GM12878 (cell line): ENCODE measurements around the gene STYXL1. TPM values are rescaled to one million over a fixed set of nuclear protein-coding genes. Genes with fewer than 3 reads are reported as not detected.

Source experiments
- ATAC-seq: fragments of 200-7000 bp; cut with Tn5 transposase; 3 replicates; pipeline ENCODE4 v1.9.1; 2020; ENCODE audit warnings: mild to moderate bottlenecking, moderate library complexity
- BruUV-seq: library from RNA; stranded (reverse); fragments of 400-500 nt; replicated peaks from 2 replicates; lab custom pipeline; 2021; lab: Mats Ljungman, UMichigan
- CTCF ChIA-PET: fragments of 300-600 bp; sonication (Branson Sonifier 250); formaldehyde crosslinking; extraction: SDS; loops from one replicate; lab custom pipeline; 2021; ENCODE audit warnings: inconsistent platforms; lab: Yijun Ruan, JAX
- POLR2A ChIA-PET: fragments of 350-600 bp; formaldehyde crosslinking; extraction: SDS; loops from one replicate; lab custom pipeline; 2021; ENCODE audit warnings: inconsistent platforms; lab: Charles Lee
- RAD21 ChIA-PET: fragments of 300-600 bp; sonication (Branson Sonifier 250); formaldehyde crosslinking; loops from one replicate; lab custom pipeline; 2023; ENCODE audit warnings: antibody characterized with exemption; ENCODE audit not compliant: unreplicated experiment; lab: Charles Lee
- SMC1A ChIA-PET: fragments of 300-600 bp; sonication (Branson Sonifier 250); formaldehyde crosslinking; loops from one replicate; lab custom pipeline; 2023; ENCODE audit not compliant: unreplicated experiment, uncharacterized antibody; lab: Charles Lee
- DNase-seq: peaks from one replicate; pipeline ENCODE4 v3.0.0-alpha.2; 2011; ENCODE audit warnings: low read depth, low spot score
- FAIRE-seq: peaks from 3 replicates; lab custom pipeline; 2011; peaks lifted over from hg19 to GRCh38; lab: Jason Lieb, UNC
- H2AFZ ChIP-seq: 2 replicates; pipeline ENCODE4 v1.6.0; 2011; ENCODE audit warnings: low read depth, low read length, control low read depth; ENCODE audit not compliant: control insufficient read depth
- H3K27ac ChIP-seq: 2 replicates; pipeline ENCODE4 v1.5.1; 2011; ENCODE audit warnings: control low read depth; ENCODE audit not compliant: control insufficient read depth, insufficient read depth
- H3K27me3 ChIP-seq, 2 experiments: replicated peaks in 1 of 2; 2 replicates each; pipeline versions ENCODE4 v1.6.0 to v1.6.1; 2011; ENCODE audit warnings: low read length in 1 of 2; ENCODE audit not compliant: control insufficient read depth in 2 of 2, insufficient read depth in 2 of 2
- H3K36me3 ChIP-seq, 2 experiments: 2 replicates each; pipeline ENCODE4 v1.5.1; 2011; ENCODE audit warnings: low read length in 1 of 2; ENCODE audit not compliant: control insufficient read depth in 2 of 2, insufficient read depth in 2 of 2
- H3K4me1 ChIP-seq: 2 replicates; pipeline ENCODE4 v1.6.1; 2011; ENCODE audit warnings: mild to moderate bottlenecking, low read length, moderate library complexity, mixed read lengths; ENCODE audit not compliant: control insufficient read depth, insufficient read depth
- H3K4me2 ChIP-seq: 2 replicates; pipeline ENCODE4 v1.6.0; 2011; ENCODE audit warnings: control low read depth; ENCODE audit not compliant: control insufficient read depth, insufficient read depth
- H3K4me3 ChIP-seq: fragments of 200-600 bp; sonication (generic); 2 replicates; pipeline ENCODE4 v1.5.1; 2016
- H3K79me2 ChIP-seq: 2 replicates; pipeline ENCODE4 v1.6.0; 2011; ENCODE audit warnings: low read length; ENCODE audit not compliant: control insufficient read depth, insufficient read depth
- H3K9ac ChIP-seq: 2 replicates; pipeline ENCODE4 v1.8.0; 2011; ENCODE audit warnings: low read length, control low read depth, mixed read lengths; ENCODE audit not compliant: control insufficient read depth, insufficient read depth
- H3K9me3 ChIP-seq: replicated peaks from 3 replicates; pipeline ENCODE4 v1.5.1; 2011; ENCODE audit warnings: mild to moderate bottlenecking, low read length; ENCODE audit not compliant: control insufficient read depth, insufficient read depth
- H4K20me1 ChIP-seq: 2 replicates; pipeline ENCODE4 v1.6.0; 2011; ENCODE audit not compliant: control insufficient read depth, insufficient read depth
- CBX3 ChIP-seq: fragments of 200-600 bp; sonication (generic); IDR thresholded peaks from 2 replicates; pipeline ENCODE4 v1.6.1; 2016; ENCODE audit warnings: low read depth, borderline replicate concordance
- CHD4 ChIP-seq: fragments of 200-600 bp; sonication (generic); IDR thresholded peaks from 2 replicates; pipeline ENCODE4 v1.6.1; 2016; ENCODE audit warnings: mild to moderate bottlenecking
- FOXM1 ChIP-seq: IDR thresholded peaks from 2 replicates; pipeline ENCODE4 v1.6.1; 2012; ENCODE audit warnings: low read depth, mild to moderate bottlenecking, inconsistent platforms, low read length, moderate library complexity
- HCFC1 ChIP-seq: fragments of 150-350 bp; IDR thresholded peaks from 2 replicates; pipeline ENCODE4 v1.6.1; 2014; ENCODE audit warnings: low read length
- HDAC2 ChIP-seq: fragments of 200-600 bp; sonication (generic); IDR thresholded peaks from 2 replicates; pipeline ENCODE4 v1.6.1; 2017
- IKZF2 ChIP-seq, 2 experiments: fragments of 450-650 bp; IDR thresholded peaks; 2 replicates each; pipeline ENCODE4 v1.6.1; 2017; ENCODE audit warnings: mild to moderate bottlenecking in 2 of 2, moderate library complexity in 2 of 2
- JUNB ChIP-seq: IDR thresholded peaks from 2 replicates; pipeline ENCODE4 v1.6.1; 2016; ENCODE audit warnings: antibody characterized with exemption, mild to moderate bottlenecking
- MTA2 ChIP-seq: fragments of 450-650 bp; IDR thresholded peaks from 2 replicates; pipeline ENCODE4 v1.6.1; 2016; ENCODE audit warnings: low read depth, mild to moderate bottlenecking, moderate library complexity
- NFIC ChIP-seq: IDR thresholded peaks from 2 replicates; pipeline ENCODE4 v1.6.1; 2012; ENCODE audit warnings: low read depth, mild to moderate bottlenecking, inconsistent platforms, low read length, moderate library complexity
- NR2C2 ChIP-seq: IDR thresholded peaks from 2 replicates; pipeline ENCODE4 v1.6.1; 2011; ENCODE audit warnings: borderline replicate concordance, low read depth; ENCODE audit not compliant: control insufficient read depth, insufficient read length
- SMAD5 ChIP-seq: IDR thresholded peaks from 2 replicates; pipeline ENCODE4 v1.6.1; 2016; ENCODE audit warnings: antibody characterized with exemption, low read depth
- SMARCA5 ChIP-seq: fragments of 450-650 bp; IDR thresholded peaks from 2 replicates; pipeline ENCODE4 v1.6.1; 2017; ENCODE audit warnings: mild to moderate bottlenecking
- TCF3 ChIP-seq: IDR thresholded peaks from 2 replicates; pipeline ENCODE4 v1.6.1; 2012; ENCODE audit warnings: low read depth, mild to moderate bottlenecking, low read length, borderline replicate concordance; ENCODE audit not compliant: insufficient read depth
- ZNF207 ChIP-seq: fragments of 450-650 bp; IDR thresholded peaks from 2 replicates; pipeline ENCODE4 v1.6.1; 2014; ENCODE audit warnings: antibody characterized with exemption, mild to moderate bottlenecking, borderline replicate concordance
- WGBS: methylation state at CpG from one replicate; pipeline ENCODE4 v1.1.6; 2016; ENCODE audit warnings: low lambda C conversion rate; ENCODE audit not compliant: insufficient replicate concordance, insufficient coverage; ENCODE audit errors: missing lambda C conversion rate; 5-methylcytosine and 5-hydroxymethylcytosine counted together
- in situ Hi-C: fragments of 300-500 bp; cut with MboI; formaldehyde crosslinking; loops from 9 replicates; pipeline ENCODE4 v1.14.3; 2018; ENCODE audit warnings: mixed read lengths
- intact Hi-C: fragments of 100-400 bp; cut with micrococcal nuclease; formaldehyde crosslinking; loops from one replicate; pipeline ENCODE4 v1.14.2; 2022; ENCODE audit not compliant: unreplicated experiment
- polyA plus RNA-seq, 11 experiments: library from polyadenylated mRNA; depleted of rRNA in 4 of 11; unstranded in 6 of 11; stranded (reverse) in 5 of 11; fragments of >200 nt; fragmentation: Nextera tagmentation in 4 of 11; fragmentation: Illumina TruSeq in 1 of 11; extraction: Ambion mirVana in 4 of 11; extraction: Trizol in 1 of 11; gene quantifications; 1 replicate in 1 of 11; 2 replicates in 10 of 11; pipeline versions ENCODE4 v1.2.1 to v1.2.3, GENCODE V29; 2011 to 2016; ENCODE audit warnings: inconsistent platforms in 2 of 11, missing spikeins in 2 of 11, low read depth in 1 of 11
- total RNA-seq, 4 experiments: library from RNA; depleted of rRNA in 3 of 4; stranded (reverse); fragments of >200 nt in 3 of 4; fragmentation: Illumina TruSeq in 1 of 4; extraction: Trizol in 1 of 4; gene quantifications; 2 replicates each; pipeline versions ENCODE4 v1.2.1 to v1.2.3, GENCODE V29; 2013 to 2021
- TF ChIP-seq, protein P1 (sequence below): fragments of 450-650 bp; IDR thresholded peaks from 2 replicates; pipeline ENCODE4 v1.6.1; 2016; ENCODE audit warnings: mild to moderate bottlenecking
- TF ChIP-seq, protein P2 (sequence below): fragments of 450-650 bp; IDR thresholded peaks from 2 replicates; pipeline ENCODE4 v1.6.1; 2017; ENCODE audit warnings: mild to moderate bottlenecking, moderate library complexity

Gene STYXL1
- total and polyA plus RNA-seq, 10 of the 15 experiments (the other 5 are each of a cell fraction or from before 2014, with no cell fraction given), result 18.4 to 65.9 (median 40.7) TPM

DNA sequence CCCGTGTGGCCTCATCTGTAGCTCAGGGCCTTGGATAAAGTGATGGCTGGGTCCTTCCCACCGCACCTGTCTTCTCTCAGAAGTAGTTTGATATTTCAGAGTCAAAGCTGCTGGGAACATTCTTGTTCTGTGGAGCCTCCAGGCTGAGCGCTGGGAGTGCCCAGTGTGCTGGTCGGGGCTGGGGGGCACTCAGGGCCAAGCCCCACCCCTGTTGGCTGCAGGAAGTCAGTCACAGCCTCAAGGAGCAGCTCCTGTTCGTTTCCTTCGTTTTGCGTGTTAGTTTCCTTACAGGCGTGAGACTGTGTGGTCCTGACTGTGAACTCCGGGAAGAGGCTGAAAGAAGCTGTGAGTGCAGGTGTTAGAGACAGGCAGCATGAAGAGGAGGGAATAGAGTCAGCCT lies 99.6 kb downstream of the STYXL1 start:
- intact Hi-C loops (no loop called here), in situ Hi-C loops (no loop called here)
- TF ChIP-seq CHD4, result no peak
- no peak for TF ChIP-seq IKZF2 (IDR thresholded peaks at IDR 0.05)
- no peak for TF ChIP-seq MTA2
- TF ChIP-seq ZNF207, result no peak
- TF ChIP-seq TCF3, result no peak
- TF ChIP-seq NR2C2, result no peak
- TF ChIP-seq, protein P1, sequence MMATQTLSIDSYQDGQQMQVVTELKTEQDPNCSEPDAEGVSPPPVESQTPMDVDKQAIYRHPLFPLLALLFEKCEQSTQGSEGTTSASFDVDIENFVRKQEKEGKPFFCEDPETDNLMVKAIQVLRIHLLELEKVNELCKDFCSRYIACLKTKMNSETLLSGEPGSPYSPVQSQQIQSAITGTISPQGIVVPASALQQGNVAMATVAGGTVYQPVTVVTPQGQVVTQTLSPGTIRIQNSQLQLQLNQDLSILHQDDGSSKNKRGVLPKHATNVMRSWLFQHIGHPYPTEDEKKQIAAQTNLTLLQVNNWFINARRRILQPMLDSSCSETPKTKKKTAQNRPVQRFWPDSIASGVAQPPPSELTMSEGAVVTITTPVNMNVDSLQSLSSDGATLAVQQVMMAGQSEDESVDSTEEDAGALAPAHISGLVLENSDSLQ, result no peak
- no peak for TF ChIP-seq HCFC1
- TF ChIP-seq JUNB, result no peak
- no peak for TF ChIP-seq CBX3
- TF ChIP-seq SMARCA5, result no peak
- no peak for TF ChIP-seq NFIC
- TF ChIP-seq SMAD5, result no peak
- TF ChIP-seq, protein P2, sequence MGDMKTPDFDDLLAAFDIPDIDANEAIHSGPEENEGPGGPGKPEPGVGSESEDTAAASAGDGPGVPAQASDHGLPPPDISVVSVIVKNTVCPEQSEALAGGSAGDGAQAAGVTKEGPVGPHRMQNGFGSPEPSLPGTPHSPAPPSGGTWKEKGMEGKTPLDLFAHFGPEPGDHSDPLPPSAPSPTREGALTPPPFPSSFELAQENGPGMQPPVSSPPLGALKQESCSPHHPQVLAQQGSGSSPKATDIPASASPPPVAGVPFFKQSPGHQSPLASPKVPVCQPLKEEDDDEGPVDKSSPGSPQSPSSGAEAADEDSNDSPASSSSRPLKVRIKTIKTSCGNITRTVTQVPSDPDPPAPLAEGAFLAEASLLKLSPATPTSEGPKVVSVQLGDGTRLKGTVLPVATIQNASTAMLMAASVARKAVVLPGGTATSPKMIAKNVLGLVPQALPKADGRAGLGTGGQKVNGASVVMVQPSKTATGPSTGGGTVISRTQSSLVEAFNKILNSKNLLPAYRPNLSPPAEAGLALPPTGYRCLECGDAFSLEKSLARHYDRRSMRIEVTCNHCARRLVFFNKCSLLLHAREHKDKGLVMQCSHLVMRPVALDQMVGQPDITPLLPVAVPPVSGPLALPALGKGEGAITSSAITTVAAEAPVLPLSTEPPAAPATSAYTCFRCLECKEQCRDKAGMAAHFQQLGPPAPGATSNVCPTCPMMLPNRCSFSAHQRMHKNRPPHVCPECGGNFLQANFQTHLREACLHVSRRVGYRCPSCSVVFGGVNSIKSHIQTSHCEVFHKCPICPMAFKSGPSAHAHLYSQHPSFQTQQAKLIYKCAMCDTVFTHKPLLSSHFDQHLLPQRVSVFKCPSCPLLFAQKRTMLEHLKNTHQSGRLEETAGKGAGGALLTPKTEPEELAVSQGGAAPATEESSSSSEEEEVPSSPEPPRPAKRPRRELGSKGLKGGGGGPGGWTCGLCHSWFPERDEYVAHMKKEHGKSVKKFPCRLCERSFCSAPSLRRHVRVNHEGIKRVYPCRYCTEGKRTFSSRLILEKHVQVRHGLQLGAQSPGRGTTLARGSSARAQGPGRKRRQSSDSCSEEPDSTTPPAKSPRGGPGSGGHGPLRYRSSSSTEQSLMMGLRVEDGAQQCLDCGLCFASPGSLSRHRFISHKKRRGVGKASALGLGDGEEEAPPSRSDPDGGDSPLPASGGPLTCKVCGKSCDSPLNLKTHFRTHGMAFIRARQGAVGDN, result no peak
- TF ChIP-seq HDAC2, result no peak
- TF ChIP-seq FOXM1, result no peak
- FAIRE-seq, result no peak
- no peak overlapping the region for H3K4me3 ChIP-seq
- no peak overlapping the region for H2AFZ ChIP-seq
- 85% methylated on average over 9 of the region's 9 CpGs for WGBS
- no peaks in the 10 kb centered on the region for H3K27me3 ChIP-seq
- ChIA-PET RAD21 (no interaction called here), CTCF (no interaction called here), SMC1A (interaction anchor here (0.6 kb wide), 1 partner anchor 14 kb away, joined by 3 read pairs; no protein-coding TSS in a partner anchor), POLR2A (no interaction called here)
- no peaks in the 10 kb centered on the region for H4K20me1 ChIP-seq
- H3K4me2 ChIP-seq, result no peak overlapping the region
- no TSS peak for BruUV-seq
- no peaks in the 10 kb centered on the region for H3K79me2 ChIP-seq
- H3K4me1 ChIP-seq, result no peaks in the 10 kb centered on the region
- no peaks in the 10 kb centered on the region for H3K9me3 ChIP-seq
- H3K36me3 ChIP-seq, result peaks cover 0 to 4% of the 10 kb centered on the region in 2 experiments; a peak in 1 of 4 replicates
- H3K9ac ChIP-seq, result no peak overlapping the region
- no peak for ATAC-seq
- H3K27ac ChIP-seq, result no peak overlapping the region
- no peak for DNase-seq
